ENCODE data around the gene ENTPD6.

GRCh38 chr20:25251019-25251418, 55.5 kb downstream of the ENTPD6 start:
- TF ChIP-seq EZH2phosphoT487 (IDR thresholded peaks at IDR 0.05; ENCODE audit: borderline replicate concordance, low read length), result no peak
- TF ChIP-seq CTCF (conservative IDR thresholded peaks at IDR 0.05; ENCODE audit: low read depth, low read length), result no peak
